ENCODE measurements around the gene MPHOSPH10. TPM values are rescaled to one million over a fixed set of nuclear protein-coding genes. Genes with fewer than 3 reads are reported as not detected.

MPHOSPH10 gene
- polyA plus RNA-seq, 4 donors: 14.3 to 31.2 (median 18.5) TPM

GRCh38 chr2:71151620-71152019, 21.2 kb downstream of the MPHOSPH10 start:
- no peaks in the 10 kb centered on the region for H3K9me3 ChIP-seq (ENCODE audit: control insufficient read depth in 2 of 2, insufficient read depth in 1 of 2, low read depth in 1 of 2, low read length in 1 of 2)
- no peak overlapping the region for H3K27ac ChIP-seq (ENCODE audit: low read depth in 1 of 3, low read length in 2 of 3)
- no peak for DNase-seq
- FAIRE-seq: no peak
- H3K4me1 ChIP-seq (ENCODE audit: control insufficient read depth in 3 of 3, insufficient read depth in 2 of 3, low read depth in 1 of 3, low read length in 2 of 3): no peaks in the 10 kb centered on the region
- peaks cover 5 to 17% (median 13%) of the 10 kb centered on the region in 3 donors for H3K36me3 ChIP-seq (ENCODE audit: control insufficient read depth in 3 of 3, insufficient read depth in 2 of 3, low read depth in 1 of 3, low read length in 3 of 3)
- WGBS, 3 donors: 56 to 100% (median 94%) methylated on average over 1 of the region's 1 CpG
- peaks cover 0 to 3% (median 0%) of the 10 kb centered on the region in 3 donors for H3K27me3 ChIP-seq (ENCODE audit: control insufficient read depth in 3 of 3, insufficient read depth in 3 of 3, low read length in 3 of 3)
- H3K4me3 ChIP-seq (ENCODE audit: low read depth in 1 of 3, low read length in 3 of 3): no peak overlapping the region

- no peak overlapping the region for H3K27ac ChIP-seq (ENCODE audit: low read depth in 1 of 3, low read length in 2 of 3)
- no peak overlapping the region for H3K4me3 ChIP-seq (ENCODE audit: low read depth in 1 of 3, low read length in 3 of 3)
- peaks cover 2 to 9% (median 8%) of the 10 kb centered on the region in 3 donors for H3K36me3 ChIP-seq (ENCODE audit: control insufficient read depth in 3 of 3, insufficient read depth in 2 of 3, low read depth in 1 of 3, low read length in 3 of 3)
- DNase-seq (no peak), FAIRE-seq (no peak)
- no peaks in the 10 kb centered on the region for H3K9me3 ChIP-seq (ENCODE audit: control insufficient read depth in 2 of 2, insufficient read depth in 1 of 2, low read depth in 1 of 2, low read length in 1 of 2)
- 75 to 82% (median 78%) methylated on average over 11 of the region's 11 CpGs for WGBS, 3 donors
- H3K27me3 ChIP-seq (ENCODE audit: control insufficient read depth in 3 of 3, insufficient read depth in 3 of 3, low read length in 3 of 3): peaks cover 0 to 3% (median 0%) of the 10 kb centered on the region in 3 donors
- H3K4me1 ChIP-seq (ENCODE audit: control insufficient read depth in 3 of 3, insufficient read depth in 2 of 3, low read depth in 1 of 3, low read length in 2 of 3): no peaks in the 10 kb centered on the region
Observed at GRCh38 chr2:71153585-71154224, 23.3 kb downstream of the MPHOSPH10 start.

GRCh38 chr2:71154279-71154678, 23.8 kb downstream of the MPHOSPH10 start:
- FAIRE-seq: no peak
- 81 to 92% (median 84%) methylated on average over 8 of the region's 8 CpGs for WGBS, 3 donors

GRCh38 chr2:71154798-71155197, 24.4 kb downstream of the MPHOSPH10 start:
- DNase-seq: peak; percentile 16 to 27
- no peak for FAIRE-seq

More at GRCh38 chr2:71154279-71154678, 23.8 kb downstream of the MPHOSPH10 start:
- Histone ChIP-seq H3K4me1 (ENCODE audit: control insufficient read depth in 3 of 3, insufficient read depth in 2 of 3, low read depth in 1 of 3, low read length in 2 of 3) (no peaks in the 10 kb centered on the region), H3K36me3 (ENCODE audit: control insufficient read depth in 3 of 3, insufficient read depth in 2 of 3, low read depth in 1 of 3, low read length in 3 of 3) (peaks cover under 1 to 5% (median 4%) of the 10 kb centered on the region in 3 donors), H3K9me3 (ENCODE audit: control insufficient read depth in 2 of 2, insufficient read depth in 1 of 2, low read depth in 1 of 2, low read length in 1 of 2) (no peaks in the 10 kb centered on the region), H3K27ac (ENCODE audit: low read depth in 1 of 3, low read length in 2 of 3) (no peak overlapping the region), H3K4me3 (ENCODE audit: low read depth in 1 of 3, low read length in 3 of 3) (no peak overlapping the region), H3K27me3 (ENCODE audit: control insufficient read depth in 3 of 3, insufficient read depth in 3 of 3, low read length in 3 of 3) (peaks cover 0 to 3% (median 0%) of the 10 kb centered on the region in 3 donors)
- DNase-seq: no peak

GRCh38 chr2:71155846-71156245, 25.4 kb downstream of the MPHOSPH10 start:
- 60 to 86% (median 68%) methylated on average over 4 of the region's 4 CpGs for WGBS, 3 donors
- Histone ChIP-seq H3K36me3 (ENCODE audit: control insufficient read depth in 3 of 3, insufficient read depth in 2 of 3, low read depth in 1 of 3, low read length in 3 of 3) (no peaks in the 10 kb centered on the region), H3K4me1 (ENCODE audit: control insufficient read depth in 3 of 3, insufficient read depth in 2 of 3, low read depth in 1 of 3, low read length in 2 of 3) (no peaks in the 10 kb centered on the region), H3K4me3 (ENCODE audit: low read depth in 1 of 3, low read length in 3 of 3) (no peak overlapping the region), H3K27ac (ENCODE audit: low read depth in 1 of 3, low read length in 2 of 3) (no peak overlapping the region), H3K27me3 (ENCODE audit: control insufficient read depth in 3 of 3, insufficient read depth in 3 of 3, low read length in 3 of 3) (peaks cover 0 to 3% (median 0%) of the 10 kb centered on the region in 3 donors), H3K9me3 (ENCODE audit: control insufficient read depth in 2 of 2, insufficient read depth in 1 of 2, low read depth in 1 of 2, low read length in 1 of 2) (no peaks in the 10 kb centered on the region)
- FAIRE-seq (no peak), DNase-seq (no peak)

More at GRCh38 chr2:71154798-71155197, 24.4 kb downstream of the MPHOSPH10 start:
- peaks cover 0 to 3% (median 2%) of the 10 kb centered on the region in 3 donors for H3K36me3 ChIP-seq (ENCODE audit: control insufficient read depth in 3 of 3, insufficient read depth in 2 of 3, low read depth in 1 of 3, low read length in 3 of 3)
- no peak overlapping the region for H3K4me3 ChIP-seq (ENCODE audit: low read depth in 1 of 3, low read length in 3 of 3)
- H3K27me3 ChIP-seq (ENCODE audit: control insufficient read depth in 3 of 3, insufficient read depth in 3 of 3, low read length in 3 of 3): peaks cover 0 to 3% (median 0%) of the 10 kb centered on the region in 3 donors
- no peaks in the 10 kb centered on the region for H3K9me3 ChIP-seq (ENCODE audit: control insufficient read depth in 2 of 2, insufficient read depth in 1 of 2, low read depth in 1 of 2, low read length in 1 of 2)
- H3K27ac ChIP-seq (ENCODE audit: low read depth in 1 of 3, low read length in 2 of 3): no peak overlapping the region
- WGBS, 3 donors: 40 to 50% (median 41%) methylated on average over 6 of the region's 6 CpGs
- H3K4me1 ChIP-seq (ENCODE audit: control insufficient read depth in 3 of 3, insufficient read depth in 2 of 3, low read depth in 1 of 3, low read length in 2 of 3): no peaks in the 10 kb centered on the region

GRCh38 chr2:71156573-71156972, 26.1 kb downstream of the MPHOSPH10 start:
- H3K9me3 ChIP-seq (ENCODE audit: control insufficient read depth in 2 of 2, insufficient read depth in 1 of 2, low read depth in 1 of 2, low read length in 1 of 2): no peaks in the 10 kb centered on the region
- H3K27me3 ChIP-seq (ENCODE audit: control insufficient read depth in 3 of 3, insufficient read depth in 3 of 3, low read length in 3 of 3): peaks cover 0 to 3% (median 0%) of the 10 kb centered on the region in 3 donors
- H3K4me3 ChIP-seq (ENCODE audit: low read depth in 1 of 3, low read length in 3 of 3): no peak overlapping the region
- H3K27ac ChIP-seq (ENCODE audit: low read depth in 1 of 3, low read length in 2 of 3): no peak overlapping the region
- H3K36me3 ChIP-seq (ENCODE audit: control insufficient read depth in 3 of 3, insufficient read depth in 2 of 3, low read depth in 1 of 3, low read length in 3 of 3): no peaks in the 10 kb centered on the region
- DNase-seq (peak in 1 of 2 donors; percentile 12), FAIRE-seq (no peak)
- 50 to 72% (median 67%) methylated on average over 6 of the region's 6 CpGs for WGBS, 3 donors
- no peaks in the 10 kb centered on the region for H3K4me1 ChIP-seq (ENCODE audit: control insufficient read depth in 3 of 3, insufficient read depth in 2 of 3, low read depth in 1 of 3, low read length in 2 of 3)

- Histone ChIP-seq H3K27ac (ENCODE audit: low read depth in 1 of 3, low read length in 2 of 3) (no peak overlapping the region), H3K36me3 (ENCODE audit: control insufficient read depth in 3 of 3, insufficient read depth in 2 of 3, low read depth in 1 of 3, low read length in 3 of 3) (no peaks in the 10 kb centered on the region), H3K27me3 (ENCODE audit: control insufficient read depth in 3 of 3, insufficient read depth in 3 of 3, low read length in 3 of 3) (peaks cover 0 to 3% (median 0%) of the 10 kb centered on the region in 3 donors), H3K4me3 (ENCODE audit: low read depth in 1 of 3, low read length in 3 of 3) (peak overlapping the region in 1 of 3 donors; percentile 11), H3K4me1 (ENCODE audit: control insufficient read depth in 3 of 3, insufficient read depth in 2 of 3, low read depth in 1 of 3, low read length in 2 of 3) (no peaks in the 10 kb centered on the region), H3K9me3 (ENCODE audit: control insufficient read depth in 2 of 2, insufficient read depth in 1 of 2, low read depth in 1 of 2, low read length in 1 of 2) (no peaks in the 10 kb centered on the region)
- FAIRE-seq (no peak), DNase-seq (peak; percentile 29 to 61)
- WGBS, 3 donors: 5 to 10% (median 9%) methylated on average over 16 of the region's 16 CpGs
Observed at GRCh38 chr2:71157124-71157793, 26.8 kb downstream of the MPHOSPH10 start.

- Histone ChIP-seq H3K36me3 (ENCODE audit: control insufficient read depth in 3 of 3, insufficient read depth in 2 of 3, low read depth in 1 of 3, low read length in 3 of 3) (no peaks in the 10 kb centered on the region), H3K27ac (ENCODE audit: low read depth in 1 of 3, low read length in 2 of 3) (no peak overlapping the region), H3K4me3 (ENCODE audit: low read depth in 1 of 3, low read length in 3 of 3) (no peak overlapping the region), H3K4me1 (ENCODE audit: control insufficient read depth in 3 of 3, insufficient read depth in 2 of 3, low read depth in 1 of 3, low read length in 2 of 3) (no peaks in the 10 kb centered on the region), H3K9me3 (ENCODE audit: control insufficient read depth in 2 of 2, insufficient read depth in 1 of 2, low read depth in 1 of 2, low read length in 1 of 2) (no peaks in the 10 kb centered on the region), H3K27me3 (ENCODE audit: control insufficient read depth in 3 of 3, insufficient read depth in 3 of 3, low read length in 3 of 3) (no peaks in the 10 kb centered on the region)
- WGBS, 3 donors: 71 to 79% (median 72%) methylated on average over 3 of the region's 3 CpGs
- DNase-seq (no peak), FAIRE-seq (no peak)
Observed at GRCh38 chr2:71166812-71167211, 36.4 kb downstream of the MPHOSPH10 start.

All from small intestine (tissue), 7 donors.